ENCODE data around the gene TMEM165. TPM values are rescaled to one million over a fixed set of nuclear protein-coding genes. Genes with fewer than 3 reads are reported as not detected.
A peak's percentile ranks its signal among the peaks of the same experiment; 100 is the strongest.

The TMEM165 gene
- polyA plus RNA-seq, 3 donors = 77.4 to 96.4 (median 92.8) TPM

DNA sequence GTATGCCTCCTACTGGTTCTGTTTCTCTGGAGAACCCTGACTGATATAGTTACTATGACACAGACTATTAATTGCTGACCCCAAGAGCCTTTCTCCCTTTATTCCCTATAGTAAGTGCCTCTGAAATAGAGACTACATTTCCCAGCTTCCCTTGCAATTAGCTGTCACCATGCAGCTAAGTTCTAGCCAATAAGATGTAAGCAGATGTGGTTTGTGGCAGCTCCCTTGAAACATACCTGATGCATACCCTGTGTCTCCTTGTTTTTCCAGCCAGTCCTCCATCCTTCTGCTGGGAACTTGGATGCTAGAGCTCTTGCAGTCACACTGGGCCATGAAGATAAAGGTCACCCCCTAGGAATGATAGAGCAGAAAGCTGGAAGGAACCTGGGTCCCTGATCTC lies 9.7 kb upstream of the TMEM165 start:
- TF ChIP-seq CTCF (IDR thresholded peaks at IDR 0.05) = no peak
- Histone ChIP-seq H3K4me3 (replicated peaks in 1 of 3; ENCODE audit: low read depth in 2 of 3, low read length in 3 of 3) (no peak overlapping the region), H3K79me2 (ENCODE audit: insufficient read depth, low read length) (no peaks in the 10 kb centered on the region), H3K9ac (ENCODE audit: insufficient read depth, low read length, poor library complexity, severe bottlenecking) (no peak overlapping the region), H3K36me3 (replicated peaks in 1 of 2; ENCODE audit: control insufficient read depth in 1 of 2, insufficient read depth in 2 of 2, low read length in 2 of 2) (no peaks in the 10 kb centered on the region), H4K20me1 (ENCODE audit: insufficient read depth, low read length) (no peaks in the 10 kb centered on the region), H3K4me1 (ENCODE audit: control insufficient read depth in 1 of 2, insufficient read depth in 2 of 2, low read length in 2 of 2) (no peaks in the 10 kb centered on the region), H3K9me3 (replicated peaks in 1 of 2; ENCODE audit: control insufficient read depth in 1 of 2, insufficient read depth in 1 of 2, low read length in 2 of 2) (no peaks in the 10 kb centered on the region), H3K27me3 (ENCODE audit: control insufficient read depth in 2 of 2, insufficient read depth in 2 of 2, low read length in 2 of 2) (no peaks in the 10 kb centered on the region), H3K4me2 (replicated peaks; ENCODE audit: extremely low read depth, low read length, poor library complexity, severe bottlenecking) (no peak overlapping the region), H2AFZ (ENCODE audit: insufficient read depth, low read depth, low read length, poor library complexity, severe bottlenecking) (no peak overlapping the region), H3K27ac (ENCODE audit: low read depth in 1 of 2, low read length in 2 of 2) (no peak overlapping the region)
- peak in 2 of 3 donors; percentile 22 to 30 for DNase-seq
- no peaks in the 10 kb centered on the region for H3K36me3 Mint-ChIP-seq
- H3K27me3 Mint-ChIP-seq (ENCODE audit: low read depth in 3 of 3) = peaks cover under 1 to 2% (median 1%) of the 10 kb centered on the region in 3 donors
- H3K9me3 Mint-ChIP-seq = peaks cover 0 to 2% (median 0%) of the 10 kb centered on the region in 7 donors
- H3K4me3 Mint-ChIP-seq = no peak overlapping the region
- intact Hi-C loops (cut with micrococcal nuclease) = no loop called here
- H3K27ac Mint-ChIP-seq = no peak overlapping the region
- peaks cover 2% of the 10 kb centered on the region for H3K4me1 Mint-ChIP-seq

- H2AFZ ChIP-seq (ENCODE audit: insufficient read depth, low read depth, low read length, poor library complexity, severe bottlenecking) = no peak overlapping the region
- Mint-ChIP-seq H3K4me1 (peaks cover 2% of the 10 kb centered on the region), H3K4me3 (no peak overlapping the region), H3K27me3 (ENCODE audit: low read depth in 3 of 3) (peaks cover 1 to 2% (median 2%) of the 10 kb centered on the region in 3 donors), H3K36me3 (no peaks in the 10 kb centered on the region), H3K27ac (no peak overlapping the region), H3K9me3 (peaks cover 0 to 2% (median 0%) of the 10 kb centered on the region in 7 donors)
- no peaks in the 10 kb centered on the region for H3K79me2 ChIP-seq (ENCODE audit: insufficient read depth, low read length)
- DNase-seq = no peak
- no peak overlapping the region for H3K4me3 ChIP-seq (replicated peaks in 1 of 3; ENCODE audit: low read depth in 2 of 3, low read length in 3 of 3)
- no peaks in the 10 kb centered on the region for H3K4me1 ChIP-seq (ENCODE audit: control insufficient read depth in 1 of 2, insufficient read depth in 2 of 2, low read length in 2 of 2)
- no peaks in the 10 kb centered on the region for H3K36me3 ChIP-seq (replicated peaks in 1 of 2; ENCODE audit: control insufficient read depth in 1 of 2, insufficient read depth in 2 of 2, low read length in 2 of 2)
- H4K20me1 ChIP-seq (ENCODE audit: insufficient read depth, low read length) = no peaks in the 10 kb centered on the region
- H3K27me3 ChIP-seq (ENCODE audit: control insufficient read depth in 2 of 2, insufficient read depth in 2 of 2, low read length in 2 of 2) = no peaks in the 10 kb centered on the region
- H3K4me2 ChIP-seq (replicated peaks; ENCODE audit: extremely low read depth, low read length, poor library complexity, severe bottlenecking) = no peak overlapping the region
- no peak overlapping the region for H3K9ac ChIP-seq (ENCODE audit: insufficient read depth, low read length, poor library complexity, severe bottlenecking)
- no peaks in the 10 kb centered on the region for H3K9me3 ChIP-seq (replicated peaks in 1 of 2; ENCODE audit: control insufficient read depth in 1 of 2, insufficient read depth in 1 of 2, low read length in 2 of 2)
- intact Hi-C loops (cut with micrococcal nuclease) = no loop called here
- WGBS (ENCODE audit: insufficient coverage) = no CpG with 5 or more reads among the region's 2 CpGs
- H3K27ac ChIP-seq (ENCODE audit: low read depth in 1 of 2, low read length in 2 of 2) = no peak overlapping the region
- no peak for TF ChIP-seq CTCF (IDR thresholded peaks at IDR 0.05)
Observed at GRCh38 chr4:55386840-55387239, 8.9 kb upstream of the TMEM165 start.
